ENCODE measurements around the gene LRFN2.

GRCh38 chr6:40484066-40484465 lies 103.1 kb downstream of the LRFN2 start:
- TF ChIP-seq CTCF (conservative IDR thresholded peaks at IDR 0.05; ENCODE audit: low read depth, low read length) (no peak), EZH2 (IDR thresholded peaks at IDR 0.05; ENCODE audit: borderline replicate concordance, low read depth, low read length, poor library complexity, severe bottlenecking) (no peak)
